ENCODE data around the gene IER3. TPM values are rescaled to one million over a fixed set of nuclear protein-coding genes. Genes with fewer than 3 reads are reported as not detected.
A peak's percentile ranks its signal among the peaks of the same experiment; 100 is the strongest.

IER3 gene
- total and polyA plus RNA-seq, 2 of the 13 experiments (the other 11 are each of a cell fraction or from before 2014, with no cell fraction given): 51.1 to 131 TPM

GRCh38 chr6:30749554-30750378, 5.4 kb upstream of the IER3 start (continued):
- TF ChIP-seq AKNA (CRISPR knock-in tag; IDR thresholded peaks at IDR 0.05; ENCODE audit: borderline replicate concordance): no peak
- TF ChIP-seq XRCC5 (optimal IDR thresholded peaks at IDR 0.05; ENCODE audit: low read length): peak; percentile 79
- TF ChIP-seq MBNL3 (CRISPR knock-in tag; conservative IDR thresholded peaks at IDR 0.05): no peak
- peak; percentile 10; the same call in 1 of the 2 replicates for TF ChIP-seq ZKSCAN8 (CRISPR knock-in tag; IDR thresholded peaks at IDR 0.05; ENCODE audit: borderline replicate concordance)
- TF ChIP-seq, protein P1, sequence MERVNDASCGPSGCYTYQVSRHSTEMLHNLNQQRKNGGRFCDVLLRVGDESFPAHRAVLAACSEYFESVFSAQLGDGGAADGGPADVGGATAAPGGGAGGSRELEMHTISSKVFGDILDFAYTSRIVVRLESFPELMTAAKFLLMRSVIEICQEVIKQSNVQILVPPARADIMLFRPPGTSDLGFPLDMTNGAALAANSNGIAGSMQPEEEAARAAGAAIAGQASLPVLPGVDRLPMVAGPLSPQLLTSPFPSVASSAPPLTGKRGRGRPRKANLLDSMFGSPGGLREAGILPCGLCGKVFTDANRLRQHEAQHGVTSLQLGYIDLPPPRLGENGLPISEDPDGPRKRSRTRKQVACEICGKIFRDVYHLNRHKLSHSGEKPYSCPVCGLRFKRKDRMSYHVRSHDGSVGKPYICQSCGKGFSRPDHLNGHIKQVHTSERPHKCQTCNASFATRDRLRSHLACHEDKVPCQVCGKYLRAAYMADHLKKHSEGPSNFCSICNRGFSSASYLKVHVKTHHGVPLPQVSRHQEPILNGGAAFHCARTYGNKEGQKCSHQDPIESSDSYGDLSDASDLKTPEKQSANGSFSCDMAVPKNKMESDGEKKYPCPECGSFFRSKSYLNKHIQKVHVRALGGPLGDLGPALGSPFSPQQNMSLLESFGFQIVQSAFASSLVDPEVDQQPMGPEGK (CRISPR knock-in tag; IDR thresholded peaks at IDR 0.05): peak; percentile 72
- no peak for TF ChIP-seq SUZ12 (IDR thresholded peaks at IDR 0.05; ENCODE audit: low read depth, low read length)
- peak; percentile 72 for TF ChIP-seq ZFY (CRISPR knock-in tag; IDR thresholded peaks at IDR 0.05)
- TF ChIP-seq MZF1 (CRISPR knock-in tag; IDR thresholded peaks at IDR 0.05; ENCODE audit: borderline replicate concordance): 0 out of 2 replicates have a peak, but pooled peaks have one; percentile 31
- TF ChIP-seq ZNF546 (CRISPR knock-in tag; conservative IDR thresholded peaks at IDR 0.05): no peak
- peak; percentile 68 for TF ChIP-seq ZBTB38 (CRISPR knock-in tag; IDR thresholded peaks at IDR 0.05)
- TF ChIP-seq, protein P2, sequence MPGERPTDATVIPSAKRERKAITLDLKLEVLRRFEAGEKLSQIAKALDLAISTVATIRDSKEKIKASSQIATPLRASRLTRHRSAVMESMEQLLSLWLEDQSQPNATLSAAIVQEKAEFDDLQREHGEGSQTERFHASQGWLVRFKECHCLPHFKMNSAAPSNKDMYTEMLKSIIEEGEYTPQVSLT (CRISPR knock-in tag; IDR thresholded peaks at IDR 0.05; ENCODE audit: borderline replicate concordance, low read depth): no peak
- no peak for TF ChIP-seq NCOA1 (CRISPR knock-in tag; IDR thresholded peaks at IDR 0.05)
- TF ChIP-seq MEIS1 (CRISPR knock-in tag; IDR thresholded peaks at IDR 0.05; ENCODE audit: borderline replicate concordance): 0 out of 2 replicates have a peak, but pooled peaks have one; percentile 17
- TF ChIP-seq SPEN (CRISPR knock-in tag; IDR thresholded peaks at IDR 0.05; ENCODE audit: low read depth): peak; percentile 29; the same call in 1 of the 2 replicates
- TF ChIP-seq SOX5 (CRISPR knock-in tag; IDR thresholded peaks at IDR 0.05; ENCODE audit: borderline replicate concordance): peak; percentile 63; the same call in 1 of the 2 replicates
- no peak for TF ChIP-seq ZBTB7A (CRISPR knock-in tag; IDR thresholded peaks at IDR 0.05)
- peak; percentile 69 for TF ChIP-seq ZNF274 (CRISPR knock-in tag; IDR thresholded peaks at IDR 0.05)
- TF ChIP-seq ATAD3A (CRISPR knock-in tag; IDR thresholded peaks at IDR 0.05): no peak
- no peak for TF ChIP-seq JUNB (CRISPR knock-in tag; IDR thresholded peaks at IDR 0.05; ENCODE audit: borderline replicate concordance)
- TF ChIP-seq, protein P3, sequence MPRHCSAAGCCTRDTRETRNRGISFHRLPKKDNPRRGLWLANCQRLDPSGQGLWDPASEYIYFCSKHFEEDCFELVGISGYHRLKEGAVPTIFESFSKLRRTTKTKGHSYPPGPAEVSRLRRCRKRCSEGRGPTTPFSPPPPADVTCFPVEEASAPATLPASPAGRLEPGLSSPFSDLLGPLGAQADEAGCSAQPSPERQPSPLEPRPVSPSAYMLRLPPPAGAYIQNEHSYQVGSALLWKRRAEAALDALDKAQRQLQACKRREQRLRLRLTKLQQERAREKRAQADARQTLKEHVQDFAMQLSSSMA (CRISPR knock-in tag; IDR thresholded peaks at IDR 0.05): 0 out of 2 replicates have a peak, but pooled peaks have one; percentile 38
- TF ChIP-seq ZNF326 (CRISPR knock-in tag; IDR thresholded peaks at IDR 0.05; ENCODE audit: borderline replicate concordance): 0 out of 2 replicates have a peak, but pooled peaks have one; percentile 54
- TF ChIP-seq ARHGAP35 (CRISPR knock-in tag; IDR thresholded peaks at IDR 0.05; ENCODE audit: borderline replicate concordance): no peak
